ENCODE measurements around the gene LOXHD1.

LOXHD1 gene

GRCh38 chr18:46445522-46446313, 211.3 kb downstream of the LOXHD1 start:
- no peak for DNase-seq

GRCh38 chr18:46439037-46439436, 218.0 kb downstream of the LOXHD1 start:
- DNase-seq, result no peak

- DNase-seq, result no peak
Measured at GRCh38 chr18:46437061-46437460, 220.0 kb downstream of the LOXHD1 start.

GRCh38 chr18:46436621-46437020, 220.4 kb downstream of the LOXHD1 start:
- DNase-seq, result no peak

- no peak for DNase-seq
Measured at GRCh38 chr18:46435031-46435430, 222.0 kb downstream of the LOXHD1 start.

GRCh38 chr18:46434629-46435028, 222.4 kb downstream of the LOXHD1 start:
- no peak for DNase-seq

- DNase-seq, result no peak
Measured at GRCh38 chr18:46433121-46433826, 223.7 kb downstream of the LOXHD1 start.

GRCh38 chr18:46431522-46432171, 225.4 kb downstream of the LOXHD1 start:
- DNase-seq, result no peak

GRCh38 chr18:46429649-46430224, 227.3 kb downstream of the LOXHD1 start:
- DNase-seq, result no peak

GRCh38 chr18:46429130-46429529, 227.9 kb downstream of the LOXHD1 start:
- DNase-seq, result no peak

GRCh38 chr18:46428368-46428767, 228.7 kb downstream of the LOXHD1 start:
- DNase-seq, result no peak

GRCh38 chr18:46427216-46427995, 229.6 kb downstream of the LOXHD1 start:
- DNase-seq, result no peak
